Endothelial cell of umbilical vein (primary cell): ENCODE data around the gene MLYCD. TPM values are rescaled to one million over a fixed set of nuclear protein-coding genes. Genes with fewer than 3 reads are reported as not detected.
"Not testable (repeated sequence)": the region's sequence is repeated elsewhere in the genome, so short reads cannot be mapped to it uniquely, and the experiment has no call there.

Experiments
- BruUV-seq: library from RNA; stranded (reverse); fragments of 400-500 nt; replicated peaks from 2 replicates; lab custom pipeline; 2021; lab: Mats Ljungman, UMichigan
- CTCF ChIA-PET: fragments of 300-600, 350-600 bp; sonication (Branson Sonifier 250); formaldehyde crosslinking; loops from one replicate; lab custom pipeline; 2021; ENCODE audit warnings: antibody characterized with exemption, inconsistent platforms; lab: Charles Lee
- POLR2A ChIA-PET: fragments of 300-600, 350-600 bp; sonication (Branson Sonifier 250); formaldehyde crosslinking; loops from one replicate; lab custom pipeline; 2021; ENCODE audit warnings: antibody characterized with exemption, inconsistent platforms; lab: Charles Lee
- DNase-seq: peaks from one replicate; pipeline ENCODE4 v3.0.0-alpha.2; 2011; ENCODE audit warnings: low read depth, low spot score
- FAIRE-seq: peaks from 2 replicates; lab custom pipeline; 2011; peaks lifted over from hg19 to GRCh38; lab: Jason Lieb, UNC
- H2AFZ ChIP-seq: 2 replicates; pipeline ENCODE4 v1.6.0; 2012; ENCODE audit warnings: low read depth, low read length, control low read depth, inconsistent platforms
- H3K27ac ChIP-seq: 2 replicates; pipeline ENCODE4 v1.5.1; 2011; ENCODE audit warnings: low read depth, mild to moderate bottlenecking, control low read depth, low read length, moderate library complexity; ENCODE audit not compliant: insufficient read depth
- H3K27me3 ChIP-seq, 2 experiments: 2 replicates each; pipeline versions ENCODE4 v1.6.0 to v1.6.1; 2011; ENCODE audit warnings: low read length in 2 of 2, mixed read lengths in 1 of 2; ENCODE audit not compliant: control insufficient read depth in 2 of 2, insufficient read depth in 2 of 2
- H3K36me3 ChIP-seq, 2 experiments: 2 replicates in 1 of 2; 3 replicates in 1 of 2; pipeline ENCODE4 v1.5.1; 2011; ENCODE audit warnings: low read length in 2 of 2, mild to moderate bottlenecking in 1 of 2, moderate library complexity in 1 of 2; ENCODE audit not compliant: control insufficient read depth in 2 of 2, insufficient read depth in 2 of 2; ENCODE audit errors: extremely low read depth in 1 of 2
- H3K4me1 ChIP-seq: 3 replicates; pipeline ENCODE4 v1.5.1; 2011; ENCODE audit warnings: mild to moderate bottlenecking, low read length; ENCODE audit not compliant: control insufficient read depth, insufficient read depth; ENCODE audit errors: extremely low read depth
- H3K4me2 ChIP-seq: 2 replicates; pipeline ENCODE4 v1.6.1; 2011; ENCODE audit warnings: low read length, control low read depth, mixed read lengths; ENCODE audit not compliant: insufficient read depth
- H3K4me3 ChIP-seq, 3 experiments: fragments of 200-600 bp in 1 of 3; sonication (generic), shearing (Covaris generic) in 1 of 3; replicated peaks in 1 of 3; 2 replicates each; pipeline ENCODE4 v1.5.1; 2011 to 2016; ENCODE audit warnings: control low read depth in 3 of 3, low read length in 3 of 3, mild to moderate bottlenecking in 2 of 3, inconsistent platforms in 1 of 3, low read depth in 1 of 3, moderate library complexity in 1 of 3; ENCODE audit not compliant: insufficient read depth in 1 of 3
- H3K79me2 ChIP-seq: 2 replicates; pipeline ENCODE4 v1.6.0; 2012; ENCODE audit warnings: low read length, inconsistent platforms; ENCODE audit not compliant: control insufficient read depth, insufficient read depth
- H3K9ac ChIP-seq: replicated peaks from 2 replicates; pipeline ENCODE3; 2011; ENCODE audit warnings: low read length, control low read depth; ENCODE audit not compliant: insufficient read depth; ENCODE audit errors: extremely low read depth
- H3K9me1 ChIP-seq: replicated peaks from 3 replicates; pipeline ENCODE4 v1.6.0; 2011; ENCODE audit warnings: mild to moderate bottlenecking, low read length; ENCODE audit not compliant: control insufficient read depth, insufficient read depth; ENCODE audit errors: extremely low read depth
- H3K9me3 ChIP-seq: replicated peaks from 2 replicates; pipeline ENCODE4 v1.5.1; 2012; ENCODE audit warnings: low read length, inconsistent platforms; ENCODE audit not compliant: control insufficient read depth, insufficient read depth
- H4K20me1 ChIP-seq: replicated peaks from 2 replicates; pipeline ENCODE3; 2011; ENCODE audit warnings: mild to moderate bottlenecking, low read length; ENCODE audit not compliant: control insufficient read depth, insufficient read depth; ENCODE audit errors: extremely low read depth
- EZH2 ChIP-seq: IDR thresholded peaks from 2 replicates; pipeline ENCODE4 v1.6.1; 2012; ENCODE audit warnings: borderline replicate concordance, low read depth, mild to moderate bottlenecking, moderate library complexity, low read length, inconsistent platforms; ENCODE audit not compliant: severe bottlenecking
- JUN ChIP-seq: IDR thresholded peaks from 2 replicates; pipeline ENCODE4 v1.6.1; 2011; ENCODE audit warnings: borderline replicate concordance, low read depth; ENCODE audit not compliant: insufficient read length, insufficient read depth
- MAX ChIP-seq: IDR thresholded peaks from 2 replicates; pipeline ENCODE4 v1.6.1; 2011; ENCODE audit not compliant: insufficient read depth, insufficient read length
- MYC ChIP-seq: IDR thresholded peaks from one replicate; pipeline ENCODE4 v1.6.1; 2011; ENCODE audit warnings: mild to moderate bottlenecking, low read depth, low read length
- POLR2A ChIP-seq: IDR thresholded peaks from 2 replicates; pipeline ENCODE4 v1.6.1; 2012; ENCODE audit warnings: low read depth, mild to moderate bottlenecking, control low read depth, low read length
- dilution Hi-C: fragments of 300-500 bp; cut with MboI; formaldehyde crosslinking; loops from one replicate; pipeline ENCODE4 v1.15.0; 2019; ENCODE audit warnings: low sequenced_read_pairs; ENCODE audit not compliant: extremely low pct_ligation_motif_present
- intact Hi-C: fragments of 100-400 bp; cut with micrococcal nuclease; formaldehyde crosslinking; loops from one replicate; pipeline ENCODE4 v1.10.0; 2022
- polyA plus RNA-seq, 4 experiments: library from polyadenylated mRNA; depleted of rRNA in 3 of 4; stranded (reverse) in 3 of 4; unstranded in 1 of 4; fragments of >200 nt; gene quantifications; 2 replicates each; pipeline versions ENCODE4 v1.2.1 to v1.2.3, GENCODE V29; 2011 to 2012; ENCODE audit warnings: missing spikeins in 1 of 4
- total RNA-seq: library from RNA; stranded (reverse); gene quantifications from 2 replicates; pipeline ENCODE4 v1.2.3, GENCODE V29; 2021
- TF ChIP-seq, protein P1 (sequence below), 2 donors: IDR thresholded peaks; 1 replicate in 1 of 2; 2 replicates in 1 of 2; pipeline ENCODE4 v1.5.1; 2011; ENCODE audit warnings: low read length in 2 of 2, mild to moderate bottlenecking in 2 of 2, moderate library complexity in 2 of 2, control low read depth in 1 of 2, inconsistent platforms in 1 of 2, low read depth in 1 of 2; ENCODE audit not compliant: insufficient read depth in 1 of 2; ENCODE audit errors: extremely low read depth in 1 of 2

MLYCD gene
- total and polyA plus RNA-seq, 2 donors (not counting 3 experiments of a cell fraction or from before 2014, with no cell fraction given), result 2.0 to 3.4 TPM

- H3K4me3 ChIP-seq, result no peak overlapping the region
- no peak for FAIRE-seq
- ChIA-PET POLR2A (no interaction called here), CTCF (no interaction called here)
- H3K79me2 ChIP-seq, result peaks cover 3% of the 10 kb centered on the region
- TF ChIP-seq, protein P1, sequence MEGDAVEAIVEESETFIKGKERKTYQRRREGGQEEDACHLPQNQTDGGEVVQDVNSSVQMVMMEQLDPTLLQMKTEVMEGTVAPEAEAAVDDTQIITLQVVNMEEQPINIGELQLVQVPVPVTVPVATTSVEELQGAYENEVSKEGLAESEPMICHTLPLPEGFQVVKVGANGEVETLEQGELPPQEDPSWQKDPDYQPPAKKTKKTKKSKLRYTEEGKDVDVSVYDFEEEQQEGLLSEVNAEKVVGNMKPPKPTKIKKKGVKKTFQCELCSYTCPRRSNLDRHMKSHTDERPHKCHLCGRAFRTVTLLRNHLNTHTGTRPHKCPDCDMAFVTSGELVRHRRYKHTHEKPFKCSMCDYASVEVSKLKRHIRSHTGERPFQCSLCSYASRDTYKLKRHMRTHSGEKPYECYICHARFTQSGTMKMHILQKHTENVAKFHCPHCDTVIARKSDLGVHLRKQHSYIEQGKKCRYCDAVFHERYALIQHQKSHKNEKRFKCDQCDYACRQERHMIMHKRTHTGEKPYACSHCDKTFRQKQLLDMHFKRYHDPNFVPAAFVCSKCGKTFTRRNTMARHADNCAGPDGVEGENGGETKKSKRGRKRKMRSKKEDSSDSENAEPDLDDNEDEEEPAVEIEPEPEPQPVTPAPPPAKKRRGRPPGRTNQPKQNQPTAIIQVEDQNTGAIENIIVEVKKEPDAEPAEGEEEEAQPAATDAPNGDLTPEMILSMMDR (IDR thresholded peaks at IDR 0.05; ENCODE audit: extremely low read depth in 1 of 2, insufficient read depth in 1 of 2, low read depth in 1 of 2, low read length in 2 of 2), result no peak
- TF ChIP-seq JUN (no peak), EZH2 (no peak), MAX (no peak), POLR2A (no peak), MYC (no peak)
- H3K9ac ChIP-seq, result no peak overlapping the region
- dilution Hi-C loops (no loop called here), intact Hi-C loops (loop anchor here (10.0 kb wide), 1 partner anchor 355 kb away; no protein-coding TSS in a partner anchor)
- no TSS peak for BruUV-seq
- H3K27ac ChIP-seq, result no peak overlapping the region
- no peaks in the 10 kb centered on the region for H3K9me1 ChIP-seq
- no peaks in the 10 kb centered on the region for H3K27me3 ChIP-seq
- H3K4me2 ChIP-seq, result no peak overlapping the region
- DNase-seq, result no peak
- peaks cover 19% of the 10 kb centered on the region for H3K4me1 ChIP-seq
- no peaks in the 10 kb centered on the region for H4K20me1 ChIP-seq
- H3K9me3 ChIP-seq, result no peaks in the 10 kb centered on the region
- H2AFZ ChIP-seq, result no peak overlapping the region
- no peaks in the 10 kb centered on the region for H3K36me3 ChIP-seq
Observed at GRCh38 chr16:83949724-83950001, 50.7 kb downstream of the MLYCD start.

- POLR2A ChIA-PET, BruUV-seq, H2AFZ ChIP-seq: not testable (repeated sequence)
Observed at GRCh38 chr16:83950862-83951399, 52.0 kb downstream of the MLYCD start.

More at GRCh38 chr16:83950862-83951399, 52.0 kb downstream of the MLYCD start:
- H3K27ac ChIP-seq, H3K27me3 ChIP-seq, H3K9ac ChIP-seq, H3K79me2 ChIP-seq, H3K4me2 ChIP-seq, CTCF ChIA-PET, H3K4me3 ChIP-seq, DNase-seq, H4K20me1 ChIP-seq, H3K9me1 ChIP-seq, H3K9me3 ChIP-seq, H3K36me3 ChIP-seq, FAIRE-seq, dilution Hi-C loops: not testable (repeated sequence)
- intact Hi-C loops, result loop anchor here (10.0 kb wide), 1 partner anchor 354 kb away; no protein-coding TSS in a partner anchor
- H3K4me1 ChIP-seq, result peaks cover 22% of the 10 kb centered on the region
